Measurements from ENCODE around the gene ADAM12. TPM values are rescaled to one million over a fixed set of nuclear protein-coding genes. Genes with fewer than 3 reads are reported as not detected.

ADAM12 gene
- total RNA-seq, 1 experiment from 2014 or later = not detected

GRCh38 chr10:125984865-125985495 is 403.3 kb downstream of the ADAM12 start (continued):
- TF ChIP-seq RAD21 (IDR thresholded peaks at IDR 0.05; ENCODE audit: low read depth) (no peak), EZH2 (IDR thresholded peaks at IDR 0.05) (no peak), ATF3 (IDR thresholded peaks at IDR 0.05) (no peak), ELF1 (IDR thresholded peaks at IDR 0.05; ENCODE audit: borderline replicate concordance, low read depth) (no peak), SP1 (IDR thresholded peaks at IDR 0.05; ENCODE audit: low read depth) (no peak), CEBPB (IDR thresholded peaks at IDR 0.05; ENCODE audit: low read depth) (no peak)

GRCh38 chr10:125984346-125984745 is 403.9 kb downstream of the ADAM12 start:
- Histone ChIP-seq H3K9me2 (ENCODE audit: insufficient read depth) (no peaks in the 10 kb centered on the region), H3K9me3 (ENCODE audit: control insufficient read depth in 1 of 2, insufficient read depth in 1 of 2, low read depth in 1 of 2, low read length in 2 of 2) (no peaks in the 10 kb centered on the region), H4K20me1 (ENCODE audit: insufficient read depth) (no peaks in the 10 kb centered on the region), H3K4me2 (ENCODE audit: low read length) (no peak overlapping the region), H3K36me3 (ENCODE audit: control insufficient read depth in 1 of 2, insufficient read depth in 2 of 2, low read length in 2 of 2) (no peaks in the 10 kb centered on the region), H3K4me3 (replicated peaks in 1 of 2; ENCODE audit: low read depth in 1 of 2, low read length in 2 of 2) (no peak overlapping the region), H3K79me2 (ENCODE audit: insufficient read depth, low read length) (no peaks in the 10 kb centered on the region), H3K27ac (ENCODE audit: low read depth, low read length) (no peak overlapping the region), H3K27me3 (ENCODE audit: insufficient read depth, low read length) (peaks cover 15% of the 10 kb centered on the region; the same call in 1 of the 2 replicates), H2AFZ (ENCODE audit: low read depth, low read length, poor library complexity, severe bottlenecking) (no peak overlapping the region), H3K9ac (ENCODE audit: low read length) (no peak overlapping the region), H3K4me1 (ENCODE audit: control insufficient read depth in 1 of 2, insufficient read depth in 2 of 2, low read length in 2 of 2) (no peaks in the 10 kb centered on the region)
- DNase-seq (ENCODE audit: low read depth, low spot score) = no peak
- TF ChIP-seq EZH2phosphoT487 (IDR thresholded peaks at IDR 0.05; ENCODE audit: borderline replicate concordance) = no peak
- no peak for TF ChIP-seq EZH2 (IDR thresholded peaks at IDR 0.05)
- no peak for TF ChIP-seq SRF (IDR thresholded peaks at IDR 0.05; ENCODE audit: low read depth)
- no peak for TF ChIP-seq POLR2A (IDR thresholded peaks at IDR 0.05; ENCODE audit: borderline replicate concordance, extremely low read depth, insufficient read depth, insufficient read length)
- TF ChIP-seq ELF1 (IDR thresholded peaks at IDR 0.05; ENCODE audit: borderline replicate concordance, low read depth) = no peak
- TF ChIP-seq ZNF274 (IDR thresholded peaks at IDR 0.05; ENCODE audit: low read depth, low read length) = no peak
- no peak for TF ChIP-seq CEBPB (IDR thresholded peaks at IDR 0.05; ENCODE audit: low read depth)
- TF ChIP-seq EGR1 (IDR thresholded peaks at IDR 0.05; ENCODE audit: low read depth) = no peak
- no peak for TF ChIP-seq SIN3A (IDR thresholded peaks at IDR 0.05; ENCODE audit: low read depth)
- TF ChIP-seq ZFX (IDR thresholded peaks at IDR 0.05) = no peak
- ChIA-PET CTCF (no interaction called here), RAD21 (ENCODE audit: low non-redundant PET in 1 of 2, low total read pairs in 2 of 2, uncharacterized antibody in 2 of 2, unreplicated experiment in 2 of 2) (no interaction called here), POLR2A (no interaction called here)
- BruUV-seq (replicated peaks) = no TSS peak
- intact Hi-C loops (cut with micrococcal nuclease) = loop anchor here (5.0 kb wide), 3 partner anchors 113 to 1868 kb away; partner anchors contain the start of gene ADAM12
- ATAC-seq = no peak
